Esophagus muscularis mucosa (tissue), 4 donors: ENCODE results near the gene RHO.

Experiments
- CTCF ChIP-seq, 3 experiments: fragments of 200-600 bp in 2 of 3; fragments of 450-650 bp in 1 of 3; sonication (generic) in 2 of 3; IDR thresholded peaks; one replicate each; pipeline ENCODE4 v1.5.1; 2017 to 2019; ENCODE audit warnings: antibody characterized with exemption in 3 of 3, mild to moderate bottlenecking in 2 of 3, moderate library complexity in 1 of 3
- EP300 ChIP-seq: sonication (generic); formaldehyde crosslinking; IDR thresholded peaks from one replicate; pipeline ENCODE4 v1.6.1; 2017; ENCODE audit warnings: antibody characterized with exemption
- POLR2A ChIP-seq: fragments of 450-650 bp; IDR thresholded peaks from one replicate; pipeline ENCODE4 v1.6.1; 2017; ENCODE audit warnings: antibody characterized with exemption, moderate library complexity, mild to moderate bottlenecking, low read depth
- POLR2AphosphoS5 ChIP-seq, 2 donors: sonication (generic); formaldehyde crosslinking; IDR thresholded peaks; one replicate each; pipeline ENCODE4 v1.6.1; 2017; ENCODE audit warnings: antibody characterized with exemption in 2 of 2

DNA sequence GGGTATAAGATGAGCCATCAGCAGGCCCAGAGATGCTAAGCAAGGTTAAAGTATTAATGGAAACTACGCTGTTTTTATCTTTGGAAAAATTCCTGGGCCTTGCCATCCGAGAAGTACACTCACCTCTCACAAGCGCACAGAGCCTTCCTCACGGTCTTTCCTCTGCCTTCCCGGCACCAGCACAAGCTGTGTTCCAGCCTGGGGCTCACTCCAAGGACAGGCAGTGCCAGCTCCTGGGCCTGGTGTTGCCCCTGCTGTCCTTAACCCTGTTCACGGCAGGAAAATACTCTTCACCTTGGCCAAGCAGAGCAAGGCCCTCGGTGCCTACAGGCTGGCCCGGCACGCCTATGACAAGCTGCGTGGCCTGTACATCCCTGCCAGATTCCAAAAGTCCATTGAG is 14.3 kb upstream of the RHO start:
- TF ChIP-seq CTCF (IDR thresholded peaks at IDR 0.05), result no peak
- no peak for TF ChIP-seq EP300
- TF ChIP-seq POLR2AphosphoS5 (IDR thresholded peaks at IDR 0.05), result no peak
- no peak for TF ChIP-seq POLR2A
